Mucosa of rectum (tissue), 2 donors: ENCODE measurements around the gene PIM3.
A peak's percentile ranks its signal among the peaks of the same experiment; 100 is the strongest.

ENCODE experiments used
- H3K27ac ChIP-seq, 2 donors: one replicate each; pipeline ENCODE4 v1.7.0; 2013; ENCODE audit warnings: inconsistent platforms in 2 of 2, low read depth in 2 of 2, low read length in 2 of 2
- H3K27me3 ChIP-seq, 2 donors: one replicate each; pipeline ENCODE4 v1.7.0; 2013; ENCODE audit warnings: low read length in 2 of 2; ENCODE audit not compliant: control insufficient read depth in 2 of 2, insufficient read depth in 2 of 2
- H3K36me3 ChIP-seq, 2 donors: one replicate each; pipeline ENCODE4 v1.7.0; 2013; ENCODE audit warnings: low read length in 2 of 2; ENCODE audit not compliant: control insufficient read depth in 2 of 2, insufficient read depth in 2 of 2
- H3K4me1 ChIP-seq, 2 donors: one replicate each; pipeline ENCODE4 v1.7.0; 2013; ENCODE audit warnings: low read length in 2 of 2, mild to moderate bottlenecking in 1 of 2; ENCODE audit not compliant: control insufficient read depth in 2 of 2, insufficient read depth in 2 of 2
- H3K4me3 ChIP-seq, 2 donors: one replicate each; pipeline ENCODE4 v1.7.0; 2013; ENCODE audit warnings: low read length in 2 of 2
- H3K9ac ChIP-seq, 2 donors: one replicate each; pipeline ENCODE4 v1.7.0; 2013; ENCODE audit warnings: low read length in 2 of 2, low read depth in 1 of 2, mild to moderate bottlenecking in 1 of 2
- H3K9me3 ChIP-seq, 2 donors: one replicate each; pipeline ENCODE4 v1.7.0; 2013; ENCODE audit warnings: low read length in 2 of 2; ENCODE audit not compliant: control insufficient read depth in 2 of 2
- donor health status: healthy.
- donor health status: Normal muscosa, but diverticular disease.

Gene PIM3

DNA sequence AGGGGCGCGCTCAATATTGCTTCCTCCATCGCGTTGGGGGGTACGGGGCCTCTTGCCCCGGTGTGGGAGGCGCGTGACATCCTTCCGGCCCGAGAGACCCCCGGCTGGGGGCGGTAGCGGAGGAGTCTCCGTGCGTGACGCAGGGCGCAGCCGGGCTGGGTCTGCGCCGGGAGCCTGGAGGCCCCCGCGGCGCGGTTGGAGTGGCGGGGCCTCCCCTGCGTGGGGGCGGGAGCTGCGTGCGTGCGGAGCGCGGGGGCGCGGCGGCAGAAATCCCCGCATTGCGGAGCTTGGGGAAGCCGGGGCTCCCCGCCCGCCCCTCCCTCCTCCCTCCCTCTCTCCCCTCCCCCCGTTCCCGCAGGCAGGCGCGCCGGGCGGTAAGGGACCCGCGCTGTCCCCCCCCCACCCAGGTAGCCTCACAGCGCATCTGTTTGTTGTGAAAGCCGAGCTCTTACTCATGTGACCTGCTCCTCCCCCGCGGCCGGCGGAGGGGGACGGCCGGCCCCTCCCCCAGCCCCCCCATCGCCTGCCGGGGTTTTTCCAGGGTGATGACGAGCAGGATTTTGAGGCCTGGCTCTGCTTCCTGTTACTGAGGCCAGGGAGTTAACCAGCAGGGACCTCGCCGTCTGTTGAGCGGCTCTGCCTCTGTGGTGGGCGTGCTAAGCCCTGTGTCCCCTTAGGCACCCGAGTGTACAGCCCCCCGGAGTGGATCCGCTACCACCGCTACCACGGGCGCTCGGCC lies 1.6 kb downstream of the PIM3 start:
- no peaks in the 10 kb centered on the region for H3K27me3 ChIP-seq
- H3K4me1 ChIP-seq, result peaks cover 38 to 46% of the 10 kb centered on the region in 2 donors
- H3K4me3 ChIP-seq, result peak overlapping the region; percentile 85 to 95
- H3K9me3 ChIP-seq, result no peaks in the 10 kb centered on the region
- peak overlapping the region; percentile 94 to 97 for H3K27ac ChIP-seq
- peak overlapping the region; percentile 83 to 92 for H3K9ac ChIP-seq
- peaks cover 21 to 26% of the 10 kb centered on the region in 2 donors for H3K36me3 ChIP-seq

DNA sequence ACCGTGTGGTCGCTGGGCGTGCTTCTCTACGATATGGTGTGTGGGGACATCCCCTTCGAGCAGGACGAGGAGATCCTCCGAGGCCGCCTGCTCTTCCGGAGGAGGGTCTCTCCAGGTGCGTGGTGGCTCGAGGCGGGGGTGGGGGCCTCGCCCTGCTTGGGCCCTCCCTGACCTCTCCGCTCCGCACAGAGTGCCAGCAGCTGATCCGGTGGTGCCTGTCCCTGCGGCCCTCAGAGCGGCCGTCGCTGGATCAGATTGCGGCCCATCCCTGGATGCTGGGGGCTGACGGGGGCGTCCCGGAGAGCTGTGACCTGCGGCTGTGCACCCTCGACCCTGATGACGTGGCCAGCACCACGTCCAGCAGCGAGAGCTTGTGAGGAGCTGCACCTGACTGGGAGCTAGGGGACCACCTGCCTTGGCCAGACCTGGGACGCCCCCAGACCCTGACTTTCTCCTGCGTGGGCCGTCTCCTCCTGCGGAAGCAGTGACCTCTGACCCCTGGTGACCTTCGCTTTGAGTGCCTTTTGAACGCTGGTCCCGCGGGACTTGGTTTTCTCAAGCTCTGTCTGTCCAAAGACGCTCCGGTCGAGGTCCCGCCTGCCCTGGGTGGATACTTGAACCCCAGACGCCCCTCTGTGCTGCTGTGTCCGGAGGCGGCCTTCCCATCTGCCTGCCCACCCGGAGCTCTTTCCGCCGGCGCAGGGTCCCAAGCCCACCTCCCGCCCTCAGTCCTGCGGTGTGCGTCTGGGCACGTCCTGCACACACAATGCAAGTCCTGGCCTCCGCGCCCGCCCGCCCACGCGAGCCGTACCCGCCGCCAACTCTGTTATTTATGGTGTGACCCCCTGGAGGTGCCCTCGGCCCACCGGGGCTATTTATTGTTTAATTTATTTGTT lies 2.4 kb downstream of the PIM3 start:
- peak overlapping the region; percentile 94 to 97 for H3K27ac ChIP-seq
- peak overlapping the region; percentile 70 to 95 for H3K4me3 ChIP-seq
- peak overlapping the region; percentile 56 to 80 for H3K9ac ChIP-seq
- peaks cover 21 to 26% of the 10 kb centered on the region in 2 donors for H3K36me3 ChIP-seq
- H3K9me3 ChIP-seq, result no peaks in the 10 kb centered on the region
- H3K4me1 ChIP-seq, result peaks cover 41 to 43% of the 10 kb centered on the region in 2 donors
- H3K27me3 ChIP-seq, result no peaks in the 10 kb centered on the region

DNA sequence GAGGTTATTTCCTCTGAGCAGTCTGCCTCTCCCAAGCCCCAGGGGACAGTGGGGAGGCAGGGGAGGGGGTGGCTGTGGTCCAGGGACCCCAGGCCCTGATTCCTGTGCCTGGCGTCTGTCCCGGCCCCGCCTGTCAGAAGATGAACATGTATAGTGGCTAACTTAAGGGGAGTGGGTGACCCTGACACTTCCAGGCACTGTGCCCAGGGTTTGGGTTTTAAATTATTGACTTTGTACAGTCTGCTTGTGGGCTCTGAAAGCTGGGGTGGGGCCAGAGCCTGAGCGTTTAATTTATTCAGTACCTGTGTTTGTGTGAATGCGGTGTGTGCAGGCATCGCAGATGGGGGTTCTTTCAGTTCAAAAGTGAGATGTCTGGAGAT lies 3.1 kb downstream of the PIM3 start:
- H3K9ac ChIP-seq, result peak overlapping the region in 1 of 2 donors; percentile 80
- H3K27ac ChIP-seq, result peak overlapping the region in 1 of 2 donors; percentile 10
- H3K4me3 ChIP-seq, result no peak overlapping the region
- H3K9me3 ChIP-seq, result no peaks in the 10 kb centered on the region
- no peaks in the 10 kb centered on the region for H3K27me3 ChIP-seq
- peaks cover 21 to 26% of the 10 kb centered on the region in 2 donors for H3K36me3 ChIP-seq
- H3K4me1 ChIP-seq, result peaks cover 38 to 45% of the 10 kb centered on the region in 2 donors

DNA sequence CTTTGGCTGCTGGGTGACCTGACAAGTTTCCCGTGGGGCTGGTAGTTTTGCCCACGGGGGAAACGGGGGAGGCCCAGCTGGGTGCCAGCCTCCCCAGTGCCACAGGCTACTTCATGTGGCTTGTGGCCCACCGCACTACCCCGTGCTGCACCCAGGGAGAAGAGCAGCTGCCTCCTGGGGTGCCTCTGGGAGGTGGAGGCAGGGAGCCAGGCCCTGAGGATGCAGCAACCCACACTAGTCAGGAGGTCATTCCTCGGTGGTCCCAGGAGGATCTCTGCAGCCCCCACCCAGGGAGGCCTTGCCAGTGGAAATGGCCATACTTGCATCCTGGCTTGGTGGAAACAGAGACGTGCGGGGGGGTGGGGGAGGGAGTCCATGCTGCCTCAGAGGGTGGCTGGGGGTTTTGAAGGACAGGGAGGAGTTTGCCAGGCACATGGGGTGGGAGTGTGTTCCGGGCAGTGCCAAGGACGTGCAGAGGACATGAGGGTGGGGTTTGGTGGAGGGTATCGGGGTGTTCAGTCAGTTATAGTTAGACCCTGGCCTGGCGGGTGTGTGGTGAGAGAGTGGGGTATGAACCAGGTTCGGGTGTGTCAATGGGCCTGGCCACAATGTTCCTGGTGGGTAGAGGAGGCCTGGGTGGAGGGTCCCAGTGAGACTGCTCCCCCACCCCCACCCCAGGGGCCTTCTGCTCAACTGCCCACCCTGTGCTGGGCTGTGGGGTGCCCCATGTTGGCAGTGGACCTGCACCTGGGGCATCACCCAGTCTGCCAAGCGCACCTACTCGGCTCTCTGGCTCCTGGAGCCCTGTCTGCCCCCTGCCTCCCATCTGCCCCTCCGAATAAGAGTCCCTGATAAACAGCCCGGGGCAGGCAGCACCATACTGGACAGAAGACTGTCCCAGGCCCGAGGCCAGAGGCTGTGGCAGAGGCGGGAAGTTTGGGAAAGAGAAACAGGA lies 3.8 kb downstream of the PIM3 start:
- Histone ChIP-seq H3K27ac (peak overlapping the region in 1 of 2 donors; percentile 23), H3K9ac (peak overlapping the region in 1 of 2 donors; percentile 24), H3K4me3 (no peak overlapping the region), H3K36me3 (peaks cover 21 to 26% of the 10 kb centered on the region in 2 donors), H3K4me1 (peaks cover 30 to 39% of the 10 kb centered on the region in 2 donors), H3K27me3 (no peaks in the 10 kb centered on the region), H3K9me3 (no peaks in the 10 kb centered on the region)

DNA sequence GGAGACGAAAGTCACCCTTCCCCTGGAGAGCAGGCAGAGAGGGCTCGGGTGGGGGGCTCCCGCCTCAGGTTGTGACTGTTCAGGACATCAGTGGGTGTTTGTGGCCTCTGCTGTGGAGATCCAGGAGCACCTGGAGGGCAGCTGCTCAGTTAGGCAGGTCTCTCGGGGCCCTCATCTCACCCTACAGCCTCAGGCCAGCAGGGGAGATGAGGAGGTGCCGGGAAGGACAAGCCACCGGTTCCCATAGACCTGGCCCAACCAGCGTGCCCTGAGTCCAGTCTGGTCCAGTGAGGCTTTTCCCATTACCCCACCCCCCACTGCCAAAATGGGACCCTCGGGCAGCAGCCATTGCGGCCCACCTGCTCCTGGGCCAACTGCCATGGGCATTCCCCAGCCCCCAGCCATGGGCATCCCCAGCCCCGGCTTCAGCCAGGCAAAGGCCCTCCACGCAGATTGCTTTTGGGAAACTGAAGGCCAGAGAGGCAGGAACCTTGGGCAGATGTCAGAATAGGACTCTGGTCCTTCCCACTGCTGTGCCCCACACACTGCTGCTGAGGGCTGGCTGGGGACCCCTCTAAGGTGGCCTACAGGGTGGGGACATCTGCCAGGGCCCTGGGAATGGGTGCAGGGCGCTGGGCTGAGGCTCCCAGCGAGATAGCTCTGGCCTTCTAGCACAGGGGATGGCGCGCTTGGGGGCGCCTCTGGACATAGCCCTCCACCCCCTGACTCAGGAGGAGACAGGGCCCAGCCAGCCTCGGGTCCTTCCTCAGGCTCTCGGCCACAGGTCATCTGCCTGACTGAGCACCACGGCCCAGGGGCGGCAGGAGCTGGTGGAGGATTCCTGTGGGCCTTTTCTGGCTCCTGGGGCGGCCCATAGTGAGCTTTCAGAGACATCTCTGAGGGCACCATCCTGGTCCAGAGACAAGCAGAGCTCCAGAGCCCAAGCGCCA lies 4.8 kb downstream of the PIM3 start:
- H3K4me3 ChIP-seq, result no peak overlapping the region
- H3K9ac ChIP-seq, result no peak overlapping the region
- H3K9me3 ChIP-seq, result no peaks in the 10 kb centered on the region
- H3K36me3 ChIP-seq, result peaks cover 21 to 26% of the 10 kb centered on the region in 2 donors
- peaks cover 28 to 36% of the 10 kb centered on the region in 2 donors for H3K4me1 ChIP-seq
- H3K27ac ChIP-seq, result peak overlapping the region; percentile 17 to 23
- no peaks in the 10 kb centered on the region for H3K27me3 ChIP-seq

DNA sequence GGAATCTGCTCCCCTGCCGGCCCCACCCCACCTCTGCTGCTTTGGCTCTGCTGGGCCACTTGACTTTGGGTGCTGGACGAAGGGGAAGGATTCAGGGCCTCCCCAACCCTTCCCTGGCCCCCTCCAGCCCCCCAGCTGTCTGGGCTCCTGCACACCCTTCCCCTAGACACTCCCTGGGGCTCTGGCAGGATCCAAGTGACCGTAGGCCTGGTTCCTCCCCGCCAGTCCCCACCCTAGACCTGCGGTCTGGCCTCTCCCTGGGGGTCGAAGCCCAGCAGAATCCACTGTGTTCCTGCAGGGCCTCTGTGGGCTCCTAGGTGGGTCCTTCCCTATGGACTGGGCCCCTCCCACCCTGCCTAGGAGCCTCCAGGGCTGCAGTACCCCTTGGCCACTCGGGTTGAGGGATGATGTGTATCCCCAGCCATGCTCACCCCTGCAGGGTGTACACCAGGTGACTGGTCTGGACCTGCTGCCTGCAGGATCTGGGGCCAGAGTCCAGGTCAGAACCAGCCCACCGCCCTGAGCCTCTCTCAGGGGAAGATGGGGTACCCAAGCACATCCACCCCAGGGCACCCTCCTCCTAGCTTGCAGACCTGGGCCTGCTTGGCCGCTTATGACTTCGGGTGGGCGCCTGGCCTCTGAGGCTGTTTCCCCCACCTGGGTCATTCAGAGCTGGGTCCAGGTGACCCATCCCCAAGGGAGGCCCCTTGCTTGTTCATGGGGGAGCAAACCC lies 5.6 kb downstream of the PIM3 start:
- H3K4me3 ChIP-seq, result no peak overlapping the region
- peaks cover 37 to 42% of the 10 kb centered on the region in 2 donors for H3K4me1 ChIP-seq
- no peaks in the 10 kb centered on the region for H3K9me3 ChIP-seq
- H3K36me3 ChIP-seq, result peaks cover 21 to 26% of the 10 kb centered on the region in 2 donors
- H3K27me3 ChIP-seq, result no peaks in the 10 kb centered on the region
- peak overlapping the region; percentile 1 to 6 for H3K9ac ChIP-seq
- peak overlapping the region; percentile 56 to 72 for H3K27ac ChIP-seq

DNA sequence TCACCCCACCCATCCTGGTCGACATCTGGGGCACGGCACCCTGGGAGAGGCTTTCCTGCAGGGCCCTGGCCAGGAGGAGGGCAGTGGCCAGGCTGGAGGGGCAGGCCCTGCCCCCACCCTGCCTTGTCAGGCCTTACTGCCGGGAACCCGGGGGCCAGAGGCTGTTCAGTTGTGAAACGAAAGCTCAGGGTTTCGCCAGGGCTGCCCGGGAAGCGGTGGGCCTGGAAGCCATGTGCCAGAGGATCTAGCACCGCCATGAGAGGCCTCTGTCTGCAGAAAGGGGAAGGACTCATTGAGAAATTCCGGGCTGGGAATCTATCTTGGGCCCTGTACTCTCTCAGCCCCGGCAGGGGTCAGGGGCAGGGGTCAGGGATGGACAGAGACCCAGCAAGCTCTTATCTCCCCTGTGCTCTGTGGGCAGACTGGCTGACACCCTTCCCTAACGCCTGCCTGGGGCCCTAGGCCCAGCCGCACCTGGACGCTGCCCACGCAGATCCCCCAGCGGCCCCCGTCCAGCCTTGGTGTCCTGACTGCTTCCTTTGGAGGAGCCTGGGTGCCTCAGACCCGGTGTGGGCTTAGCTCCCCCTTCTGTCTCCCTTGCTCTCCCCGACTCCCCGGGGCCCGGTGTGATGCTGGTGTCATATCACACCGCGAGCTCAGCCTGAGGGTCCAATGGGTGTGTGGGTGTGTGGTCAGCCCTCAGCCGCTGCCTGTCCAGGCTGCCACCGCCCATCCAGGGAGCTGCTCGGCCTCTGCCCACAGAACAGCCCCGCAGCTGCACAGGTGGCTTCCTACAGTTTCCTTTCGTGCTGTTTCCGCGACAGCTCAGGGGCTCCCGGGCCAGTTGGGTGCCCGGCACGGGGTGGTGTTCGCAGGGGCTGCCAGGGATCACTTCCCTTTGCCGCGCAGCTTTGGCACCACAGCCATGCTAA lies 6.5 kb downstream of the PIM3 start:
- Histone ChIP-seq H3K27me3 (no peaks in the 10 kb centered on the region), H3K9me3 (no peaks in the 10 kb centered on the region), H3K9ac (peak overlapping the region in 1 of 2 donors; percentile 37), H3K4me1 (peaks cover 42 to 43% of the 10 kb centered on the region in 2 donors), H3K36me3 (peaks cover 20 to 21% of the 10 kb centered on the region in 2 donors), H3K4me3 (no peak overlapping the region), H3K27ac (peak overlapping the region; percentile 56 to 72)

DNA sequence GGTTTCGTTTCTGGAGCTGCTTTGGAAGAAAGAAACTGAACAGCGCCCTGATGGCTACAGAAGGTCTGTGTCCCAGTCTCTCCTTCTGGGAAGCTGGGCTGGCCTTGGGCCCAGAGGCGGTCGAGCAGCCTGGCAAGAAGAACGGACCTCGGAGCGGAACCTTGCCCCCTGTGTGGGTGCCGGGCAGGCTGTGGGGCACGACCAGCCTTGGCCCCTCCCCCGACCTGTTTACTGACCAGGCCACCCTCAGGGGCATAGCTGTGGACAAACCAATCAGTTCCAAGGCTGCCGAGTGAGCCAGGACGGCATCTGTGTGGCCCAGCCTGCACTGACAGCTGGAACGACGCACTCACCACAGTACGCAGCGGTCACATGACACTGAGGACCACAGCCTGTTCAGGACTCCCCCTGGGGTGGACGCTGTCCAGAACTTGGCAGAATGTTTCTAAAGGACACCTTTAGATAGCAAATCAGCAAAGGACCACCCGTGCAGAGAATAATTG lies 7.2 kb downstream of the PIM3 start:
- Histone ChIP-seq H3K4me1 (peaks cover 38 to 39% of the 10 kb centered on the region in 2 donors), H3K9me3 (no peaks in the 10 kb centered on the region), H3K36me3 (peaks cover 16 to 20% of the 10 kb centered on the region in 2 donors), H3K27me3 (no peaks in the 10 kb centered on the region), H3K27ac (peak overlapping the region; percentile 56 to 72), H3K9ac (peak overlapping the region in 1 of 2 donors; percentile 37), H3K4me3 (no peak overlapping the region)
